ENCODE data around the gene SYNE2. TPM values are rescaled to one million over a fixed set of nuclear protein-coding genes. Genes with fewer than 3 reads are reported as not detected.

Gene SYNE2
- total and polyA plus RNA-seq, 10 of the 15 experiments (the other 5 are each of a cell fraction or from before 2014, with no cell fraction given): 2.1 to 52.7 (median 38.1) TPM

DNA sequence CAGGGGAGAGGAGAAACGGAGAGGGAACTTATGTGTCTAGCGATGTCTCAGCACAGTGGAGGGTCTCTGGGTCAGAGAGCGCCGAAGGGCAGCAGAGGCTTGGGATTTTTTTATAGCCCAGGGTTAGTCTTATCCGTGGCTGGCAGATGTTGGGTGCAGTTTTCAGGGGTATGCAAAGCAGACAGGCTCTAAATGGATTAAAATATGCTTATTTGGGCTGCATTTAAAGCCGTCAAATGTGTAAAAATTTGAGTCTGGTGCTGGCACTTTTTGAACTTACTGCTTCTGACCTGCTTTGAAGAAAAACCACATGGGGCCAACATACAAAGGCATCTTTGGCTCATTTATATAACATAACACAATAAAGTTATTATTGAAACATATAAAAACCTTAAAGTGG lies 262.6 kb downstream of the SYNE2 start (continued):
- TF ChIP-seq ZBTB40 (IDR thresholded peaks at IDR 0.05; ENCODE audit: borderline replicate concordance): no peak
- TF ChIP-seq POLR2AphosphoS2 (IDR thresholded peaks at IDR 0.05; ENCODE audit: low read depth, low read length): no peak

DNA sequence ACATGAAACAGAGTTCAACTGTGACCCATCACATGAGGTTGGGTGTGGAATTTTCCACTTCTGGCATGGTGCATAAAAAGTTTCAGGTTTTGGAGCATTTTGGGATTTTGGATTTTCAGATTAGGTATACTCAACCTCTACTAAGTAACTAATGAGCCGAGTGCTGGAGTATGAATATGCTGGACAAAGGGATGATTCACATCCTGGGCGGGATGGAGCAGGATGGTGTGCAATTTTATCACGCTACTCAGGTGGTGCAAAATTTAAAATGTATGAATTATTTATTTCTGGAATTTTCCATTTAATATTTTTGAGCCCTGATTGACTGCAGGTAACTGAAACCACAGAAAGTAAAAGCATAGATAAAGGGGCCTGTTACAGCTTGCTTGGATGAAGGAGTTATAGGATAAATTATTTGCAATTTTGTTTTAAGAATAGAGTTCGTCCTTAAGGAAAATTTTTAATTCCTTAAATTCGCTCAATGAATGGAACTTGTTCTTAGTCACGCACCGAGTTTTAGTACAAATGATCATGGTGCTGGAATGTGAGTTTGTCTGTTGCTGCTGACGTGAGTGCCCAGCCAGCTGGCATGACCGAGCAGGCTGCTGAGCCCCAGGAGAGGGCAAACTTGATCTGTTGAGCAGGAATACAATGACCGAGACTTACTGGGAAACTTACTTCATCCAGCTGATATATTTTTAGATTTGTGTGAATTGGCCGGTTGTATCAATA lies 265.0 kb downstream of the SYNE2 start:
- over 99% methylated on average over 11 of the region's 11 CpGs for WGBS (ENCODE audit: insufficient coverage, insufficient replicate concordance, low lambda C conversion rate, missing lambda C conversion rate)
- Histone ChIP-seq H3K79me2 (ENCODE audit: control insufficient read depth, insufficient read depth, low read length) (no peaks in the 10 kb centered on the region), H2AFZ (ENCODE audit: control insufficient read depth, low read depth, low read length) (no peak overlapping the region), H3K27me3 (replicated peaks in 1 of 2; ENCODE audit: control insufficient read depth in 2 of 2, insufficient read depth in 2 of 2, low read length in 1 of 2) (no peaks in the 10 kb centered on the region), H3K4me3 (no peak overlapping the region), H3K9ac (ENCODE audit: control insufficient read depth, insufficient read depth, low read length) (no peak overlapping the region), H3K27ac (ENCODE audit: control insufficient read depth, insufficient read depth) (no peak overlapping the region), H3K4me2 (ENCODE audit: control insufficient read depth, insufficient read depth) (no peak overlapping the region), H3K9me3 (replicated peaks; ENCODE audit: control insufficient read depth, insufficient read depth, low read length) (no peaks in the 10 kb centered on the region), H3K36me3 (ENCODE audit: control insufficient read depth in 2 of 2, insufficient read depth in 2 of 2, low read length in 1 of 2) (peaks cover 9 to 24% of the 10 kb centered on the region in 2 experiments), H4K20me1 (ENCODE audit: control insufficient read depth, insufficient read depth) (no peaks in the 10 kb centered on the region), H3K4me1 (ENCODE audit: control insufficient read depth, insufficient read depth, low read length) (no peaks in the 10 kb centered on the region)
- no peak for ATAC-seq
- intact Hi-C loops (cut with micrococcal nuclease; ENCODE audit: unreplicated experiment): no loop called here
- in situ Hi-C loops (cut with MboI): no loop called here
- TF ChIP-seq MEF2B (IDR thresholded peaks at IDR 0.05; ENCODE audit: partially characterized antibody, poor library complexity, severe bottlenecking): no peak
- no peak for TF ChIP-seq MYB (IDR thresholded peaks at IDR 0.05; ENCODE audit: borderline replicate concordance, low read depth, low read length)
- no peak for TF ChIP-seq BRCA1 (IDR thresholded peaks at IDR 0.05; ENCODE audit: low read depth, low read length)
- no peak for TF ChIP-seq RELB (IDR thresholded peaks at IDR 0.05; ENCODE audit: low read depth)
- no peak for TF ChIP-seq CREB1 (IDR thresholded peaks at IDR 0.05; ENCODE audit: low read depth)
- no peak for TF ChIP-seq IRF3 (IDR thresholded peaks at IDR 0.05)
- no peak for TF ChIP-seq DPF2 (IDR thresholded peaks at IDR 0.05)
- no peak for TF ChIP-seq ASH2L (IDR thresholded peaks at IDR 0.05; ENCODE audit: borderline replicate concordance, low read depth)
- no peak for TF ChIP-seq NR2C1 (IDR thresholded peaks at IDR 0.05)
- TF ChIP-seq NFYB (IDR thresholded peaks at IDR 0.05; ENCODE audit: insufficient read depth, low read depth, low read length): no peak
- SMC1A ChIA-PET (ENCODE audit: uncharacterized antibody, unreplicated experiment): no interaction called here
- RAD21 ChIA-PET (ENCODE audit: unreplicated experiment): no interaction called here
- CTCF ChIA-PET: no interaction called here
- DNase-seq (ENCODE audit: low read depth, low spot score): no peak
- no peak for FAIRE-seq
- BruUV-seq (replicated peaks): no TSS peak
- POLR2A ChIA-PET: no interaction called here
